Measurements from ENCODE around the gene NCAPG2.

- TF ChIP-seq EP300 (IDR thresholded peaks at IDR 0.05; ENCODE audit: low read depth) = no peak
- no peak for TF ChIP-seq CTCF (IDR thresholded peaks at IDR 0.05)
Observed at GRCh38 chr7:158680754-158681153, 23.9 kb downstream of the NCAPG2 start.

All from transverse colon (tissue), 3 donors.